H1 (cell line): ENCODE data around the gene MKNK2. TPM values are rescaled to one million over a fixed set of nuclear protein-coding genes. Genes with fewer than 3 reads are reported as not detected.

Experiments used
- CTCF ChIA-PET: fragments of 300-600 bp; sonication (Branson Sonifier 250); formaldehyde crosslinking; loops from one replicate; lab custom pipeline; 2021; ENCODE audit not compliant: partially characterized antibody; lab: Charles Lee
- POLR2A ChIA-PET: fragments of 300-600 bp; sonication (Branson Sonifier 250); formaldehyde crosslinking; loops from one replicate; lab custom pipeline; 2021; ENCODE audit warnings: inconsistent platforms; ENCODE audit not compliant: partially characterized antibody; lab: Charles Lee
- DNase-seq, 2 experiments: peaks; one replicate each; pipeline versions ENCODE4 v3.0.0 to v3.0.0-alpha.2; 2010 to 2022; ENCODE audit warnings: low spot score in 2 of 2, low read depth in 1 of 2, mixed read lengths in 1 of 2
- FAIRE-seq: peaks from 2 replicates; lab custom pipeline; 2011; peaks lifted over from hg19 to GRCh38; lab: Jason Lieb, UNC
- H2AFZ ChIP-seq: 2 replicates; pipeline ENCODE4 v1.8.1; 2012; ENCODE audit warnings: low read length, inconsistent platforms
- H2AK5ac ChIP-seq: 2 replicates; pipeline ENCODE4 v1.6.1; 2013; ENCODE audit warnings: low read depth, low read length
- H2BK120ac ChIP-seq: replicated peaks from 2 replicates; pipeline ENCODE3; 2013; ENCODE audit warnings: low read depth, low read length, inconsistent platforms
- H2BK12ac ChIP-seq: 2 replicates; pipeline ENCODE4 v1.6.1; 2013; ENCODE audit warnings: low read depth, low read length
- H2BK15ac ChIP-seq: 2 replicates; pipeline ENCODE4 v1.6.1; 2013; ENCODE audit warnings: low read length
- H2BK20ac ChIP-seq: 2 replicates; pipeline ENCODE4 v1.6.1; 2013; ENCODE audit warnings: low read length
- H2BK5ac ChIP-seq: 2 replicates; pipeline ENCODE4 v1.6.1; 2013; ENCODE audit warnings: low read depth, low read length
- H3K14ac ChIP-seq: 2 replicates; pipeline ENCODE4 v1.6.1; 2013; ENCODE audit warnings: inconsistent platforms; ENCODE audit not compliant: insufficient read length
- H3K18ac ChIP-seq: 2 replicates; pipeline ENCODE4 v1.6.1; 2013; ENCODE audit warnings: low read length; ENCODE audit errors: extremely low read depth
- H3K23ac ChIP-seq: 2 replicates; pipeline ENCODE4 v1.6.1; 2013; ENCODE audit warnings: inconsistent platforms; ENCODE audit not compliant: insufficient read length
- H3K23me2 ChIP-seq: 2 replicates; pipeline ENCODE4 v1.6.1; 2013; ENCODE audit warnings: low read depth, low read length
- H3K27ac ChIP-seq: 2 replicates; pipeline ENCODE4 v1.6.1; 2011; ENCODE audit warnings: low read depth, low read length, inconsistent platforms
- H3K27me3 ChIP-seq, 4 experiments: replicated peaks in 1 of 4; 1 replicate in 1 of 4; 2 replicates in 3 of 4; pipeline versions ENCODE4 v1.6.1 to v1.8.1; 2011 to 2013; ENCODE audit warnings: low read length in 3 of 4, mild to moderate bottlenecking in 3 of 4, inconsistent platforms in 2 of 4, mixed read lengths in 2 of 4, moderate library complexity in 1 of 4; ENCODE audit not compliant: control insufficient read depth in 3 of 4, insufficient read depth in 3 of 4; ENCODE audit errors: extremely low read depth in 1 of 4
- H3K36me3 ChIP-seq, 4 experiments: 2 replicates each; pipeline versions ENCODE4 v1.6.1 to v1.8.1; 2011 to 2013; ENCODE audit warnings: mild to moderate bottlenecking in 4 of 4, low read length in 3 of 4, moderate library complexity in 2 of 4, control low read depth in 1 of 4, inconsistent platforms in 1 of 4; ENCODE audit not compliant: insufficient read depth in 4 of 4, control insufficient read depth in 2 of 4
- H3K4ac ChIP-seq: replicated peaks from 2 replicates; pipeline ENCODE3; 2013; ENCODE audit warnings: low read length, low read depth, mixed read lengths, inconsistent platforms; ENCODE audit not compliant: insufficient read length
- H3K4me1 ChIP-seq, 4 experiments: replicated peaks in 1 of 4; 1 replicate in 1 of 4; 2 replicates in 3 of 4; pipeline versions ENCODE4 v1.6.1 to v1.8.1; 2011 to 2013; ENCODE audit warnings: low read length in 3 of 4, inconsistent platforms in 2 of 4, mixed read lengths in 1 of 4; ENCODE audit not compliant: insufficient read depth in 4 of 4, control insufficient read depth in 3 of 4
- H3K4me2 ChIP-seq, 2 experiments: 2 replicates each; pipeline versions ENCODE4 v1.6.1 to v1.8.1; 2011 to 2013; ENCODE audit warnings: low read depth in 2 of 2, low read length in 2 of 2, control low read depth in 1 of 2, inconsistent platforms in 1 of 2, mild to moderate bottlenecking in 1 of 2; ENCODE audit not compliant: insufficient read depth in 1 of 2
- H3K4me3 ChIP-seq, 4 experiments: fragments of 200-600, 300-600 bp in 1 of 4; sonication (generic), shearing (Covaris generic), sonication (Bioruptor Twin) in 1 of 4; 2 replicates each; pipeline versions ENCODE4 v1.5.1 to v1.8.1; 2011 to 2016; ENCODE audit warnings: low read length in 4 of 4, low read depth in 3 of 4, control low read depth in 2 of 4, inconsistent platforms in 2 of 4, mild to moderate bottlenecking in 2 of 4, mixed read lengths in 1 of 4, moderate library complexity in 1 of 4; ENCODE audit not compliant: insufficient read depth in 2 of 4; ENCODE audit errors: extremely low read depth in 1 of 4
- H3K56ac ChIP-seq: replicated peaks from 2 replicates; pipeline ENCODE3; 2013; ENCODE audit warnings: low read depth, mild to moderate bottlenecking, mixed read lengths, low read length, inconsistent platforms; ENCODE audit not compliant: insufficient read length
- H3K79me1 ChIP-seq: 2 replicates; pipeline ENCODE4 v1.6.1; 2013; ENCODE audit warnings: low read depth, low read length, control low read depth
- H3K79me2 ChIP-seq, 2 experiments: 2 replicates each; pipeline versions ENCODE4 v1.6.1 to v1.8.1; 2012 to 2013; ENCODE audit warnings: low read length in 2 of 2, mild to moderate bottlenecking in 2 of 2, inconsistent platforms in 1 of 2; ENCODE audit not compliant: insufficient read depth in 2 of 2, control insufficient read depth in 1 of 2
- H3K9ac ChIP-seq, 4 experiments: replicated peaks in 1 of 4; 1 replicate in 1 of 4; 2 replicates in 3 of 4; pipeline versions ENCODE4 v1.6.1 to v1.8.1; 2011 to 2013; ENCODE audit warnings: low read depth in 3 of 4, low read length in 3 of 4, control low read depth in 2 of 4, mild to moderate bottlenecking in 2 of 4, moderate library complexity in 2 of 4, inconsistent platforms in 1 of 4; ENCODE audit errors: extremely low read depth in 1 of 4
- H3K9me3 ChIP-seq, 2 experiments: 2 replicates each; pipeline versions ENCODE4 v1.6.1 to v1.8.1; 2012 to 2013; ENCODE audit warnings: mild to moderate bottlenecking in 2 of 2, moderate library complexity in 2 of 2, control low read depth in 1 of 2, inconsistent platforms in 1 of 2, low read depth in 1 of 2, low read length in 1 of 2, mixed read lengths in 1 of 2; ENCODE audit not compliant: insufficient read depth in 2 of 2
- H4K20me1 ChIP-seq, 2 experiments: replicated peaks in 1 of 2; 2 replicates each; pipeline versions ENCODE3 to v1.8.1; 2011 to 2013; ENCODE audit warnings: inconsistent platforms in 2 of 2, low read length in 2 of 2, mild to moderate bottlenecking in 1 of 2; ENCODE audit not compliant: insufficient read depth in 2 of 2, control insufficient read depth in 1 of 2
- H4K5ac ChIP-seq: 2 replicates; pipeline ENCODE4 v1.6.1; 2013; ENCODE audit warnings: low read length, low read depth, mixed read lengths, inconsistent platforms; ENCODE audit not compliant: insufficient read length
- H4K8ac ChIP-seq: 2 replicates; pipeline ENCODE4 v1.8.0; 2013; ENCODE audit warnings: mild to moderate bottlenecking, moderate library complexity, low read length, inconsistent platforms; ENCODE audit not compliant: insufficient read depth; ENCODE audit errors: extremely low read depth
- H4K91ac ChIP-seq: replicated peaks from 2 replicates; pipeline ENCODE3; 2013; ENCODE audit warnings: low read length, mixed read lengths, inconsistent platforms; ENCODE audit not compliant: insufficient read length
- KDM1A ChIP-seq: fragments of 200-600, 300-600 bp; sonication (generic); IDR thresholded peaks from 2 replicates; pipeline ENCODE4 v1.7.1; 2016; ENCODE audit warnings: mild to moderate bottlenecking, low read length, borderline replicate concordance
- POLR2AphosphoS5 ChIP-seq: IDR thresholded peaks from 2 replicates; pipeline ENCODE4 v1.6.1; 2011; ENCODE audit warnings: low read depth, low read length
- WGBS, 2 experiments: shearing (Covaris generic) in 1 of 2; methylation state at CpG; one replicate each; pipeline versions ENCODE4 v1.1.6 to v1.1.7; 2013 to 2015; ENCODE audit warnings: low lambda C conversion rate in 2 of 2, mixed read lengths in 2 of 2, inconsistent platforms in 1 of 2, low coverage in 1 of 2, missing lambda C conversion rate in 1 of 2; ENCODE audit not compliant: insufficient replicate concordance in 2 of 2, insufficient coverage in 1 of 2, insufficient read length in 1 of 2; ENCODE audit errors: extremely low coverage in 1 of 2, missing lambda C conversion rate in 1 of 2; 5-methylcytosine and 5-hydroxymethylcytosine counted together
- polyA plus RNA-seq, 7 experiments: library from polyadenylated mRNA; depleted of rRNA in 3 of 7; stranded (reverse) in 5 of 7; unstranded in 2 of 7; fragments of >200 nt in 5 of 7; fragments of 200-250 nt in 2 of 7; gene quantifications; 1 replicate in 5 of 7; 2 replicates in 1 of 7; 4 replicates in 1 of 7; pipeline versions ENCODE4 v1.2.1 to v1.2.3, GENCODE V29; 2011 to 2013; ENCODE audit warnings: missing spikeins in 2 of 7, mixed read lengths in 2 of 7
- total RNA-seq: library from RNA; stranded (reverse); fragmentation: NEBNext Ultra II Directional; extraction: Animal tissue kit (Norgen Biotek cat#: 25700); gene quantifications from 2 replicates; pipeline ENCODE4 v1.2.1, GENCODE V29; 2021

The MKNK2 gene
- total and polyA plus RNA-seq, 2 of the 8 experiments (the other 6 are each of a cell fraction or from before 2014, with no cell fraction given), result 163 to 166 TPM

GRCh38 chr19:2048959-2049740 lies 1.9 kb downstream of the MKNK2 start:
- Histone ChIP-seq H4K91ac (no peak overlapping the region), H4K5ac (no peak overlapping the region), H3K9me3 (no peaks in the 10 kb centered on the region), H2BK15ac (0 out of 2 replicates have a peak overlapping the region, but pooled peaks have one; percentile 40), H3K18ac (no peak overlapping the region; the same call in 1 of the 2 replicates), H2AFZ (no peak overlapping the region), H3K56ac (no peak overlapping the region), H4K8ac (peak overlapping the region; percentile 86), H3K4ac (no peak overlapping the region), H3K4me2 (peak overlapping the region; percentile 78 to 91), H3K23ac (no peak overlapping the region), H3K79me1 (peaks cover 23% of the 10 kb centered on the region), H3K27ac (peak overlapping the region; percentile 11; the same call in 1 of the 2 replicates), H3K23me2 (peaks cover 4% of the 10 kb centered on the region; the same call in 1 of the 2 replicates), H3K4me1 (peaks cover 0 to 12% (median 8%) of the 10 kb centered on the region in 4 experiments; a peak in 5 of 7 replicates), H2BK5ac (peak overlapping the region; percentile 35; the same call in 1 of the 2 replicates), H4K20me1 (peaks cover 21 to 46% of the 10 kb centered on the region in 2 experiments), H3K36me3 (peaks cover 0 to 8% (median 0%) of the 10 kb centered on the region in 4 experiments; a peak in 4 of 8 replicates), H2BK120ac (no peak overlapping the region), H2BK12ac (no peak overlapping the region), H3K27me3 (no peaks in the 10 kb centered on the region), H2AK5ac (no peak overlapping the region)
- WGBS, 2 experiments, result 92% methylated on average over 27 of the region's 27 CpGs; no CpG with 5 or more reads in 1 of the 2 experiments
- FAIRE-seq (no peak), DNase-seq (no peak)
- CTCF ChIA-PET, result interaction anchor here (0.5 to 1.6 kb wide), 7 partner anchors 12 to 223 kb away, joined by 3 to 4 read pairs (median 3); no protein-coding TSS in a partner anchor
- POLR2A ChIA-PET, result interaction anchor here (0.7 to 22.2 kb wide), 15 partner anchors 12 to 764 kb away, joined by 3 to 524 read pairs (median 3); partner anchors contain the start of gene TIMM13
- TF ChIP-seq KDM1A (no peak), POLR2AphosphoS5 (0 out of 2 replicates have a peak, but pooled peaks have one; percentile 14)
- TF ChIP-seq, all 59 proteins: peak for 1
- peak overlapping the region; percentile 54 to 100 (median 88); a peak in 7 of 8 replicates for H3K4me3 ChIP-seq
- no peak overlapping the region for H2BK20ac ChIP-seq
- no peak overlapping the region; a peak in 2 of 7 replicates for H3K9ac ChIP-seq
- no peak overlapping the region for H3K14ac ChIP-seq
- H3K79me2 ChIP-seq, result peaks cover 9 to 29% of the 10 kb centered on the region in 2 experiments; a peak in 2 of 4 replicates
